HCT116 (cell line): Measurements from ENCODE around the gene SERPINB8. TPM values are rescaled to one million over a fixed set of nuclear protein-coding genes. Genes with fewer than 3 reads are reported as not detected.

Experiments used
- ATAC-seq: fragments of 200-7000 bp; cut with Tn5 transposase; 2 replicates; pipeline ENCODE4 v1.9.1; 2020; ENCODE audit warnings: mild to moderate bottlenecking, moderate library complexity
- BruUV-seq: library from RNA; stranded (reverse); fragments of 400-500 nt; replicated peaks from 2 replicates; lab custom pipeline; 2021; lab: Mats Ljungman, UMichigan
- CTCF ChIA-PET: fragments of 300-600 bp; sonication (Branson Sonifier 250); formaldehyde crosslinking; loops from one replicate; lab custom pipeline; 2021; ENCODE audit warnings: antibody characterized with exemption; lab: Charles Lee
- POLR2A ChIA-PET: fragments of 300-600, 350-600 bp; sonication (Branson Sonifier 250); formaldehyde crosslinking; loops from one replicate; lab custom pipeline; 2021; ENCODE audit warnings: antibody characterized with exemption; lab: Charles Lee
- RAD21 ChIA-PET, 2 experiments: fragments of 300-600 bp; sonication (Branson Sonifier 250); formaldehyde crosslinking; loops; one replicate each; lab custom pipeline; 2023; ENCODE audit warnings: low total read pairs in 2 of 2; ENCODE audit not compliant: uncharacterized antibody in 2 of 2, unreplicated experiment in 2 of 2, low non-redundant PET in 1 of 2; lab: Charles Lee
- DNase-seq: peaks from one replicate; pipeline ENCODE4 v3.0.0-alpha.2; 2010; ENCODE audit warnings: low read depth, low spot score
- H2AFZ ChIP-seq: fragments of 200-600 bp; shearing (Covaris generic), sonication (generic); 2 replicates; pipeline ENCODE4 v1.6.1; 2017; ENCODE audit warnings: low read depth, mixed run types, mixed read lengths, antibody characterized with exemption, low read length; ENCODE audit not compliant: poor library complexity, severe bottlenecking
- H3K27ac ChIP-seq: 2 replicates; pipeline ENCODE4 v1.5.1; 2012; ENCODE audit warnings: low read depth, low read length
- H3K27me3 ChIP-seq: fragments of 200-600 bp; sonication (generic); 2 replicates; pipeline ENCODE4 v1.6.1; 2016; ENCODE audit warnings: mixed run types, low read length, mixed read lengths; ENCODE audit not compliant: insufficient read depth
- H3K36me3 ChIP-seq, 2 experiments: fragments of 200-500 bp in 1 of 2; fragments of 200-600 bp in 1 of 2; sonication (Bioruptor generic) in 1 of 2; sonication (generic) in 1 of 2; 2 replicates each; pipeline versions ENCODE4 v1.5.1 to v1.6.1; 2014 to 2016; ENCODE audit warnings: low read length in 2 of 2, inconsistent platforms in 1 of 2, mixed read lengths in 1 of 2, mixed run types in 1 of 2; ENCODE audit not compliant: insufficient read depth in 2 of 2, control insufficient read depth in 1 of 2
- H3K4me1 ChIP-seq, 2 experiments: fragments of 200-600 bp in 1 of 2; sonication (generic) in 1 of 2; 2 replicates each; pipeline versions ENCODE4 v1.5.1 to v1.6.1; 2012 to 2017; ENCODE audit warnings: low read length in 2 of 2, inconsistent platforms in 1 of 2, mild to moderate bottlenecking in 1 of 2, mixed read lengths in 1 of 2, mixed run types in 1 of 2, moderate library complexity in 1 of 2; ENCODE audit not compliant: insufficient read depth in 2 of 2, control insufficient read depth in 1 of 2
- H3K4me2 ChIP-seq: fragments of 200-600 bp; sonication (generic); 2 replicates; pipeline ENCODE4 v1.6.1; 2017; ENCODE audit warnings: mixed run types, low read length, mixed read lengths
- H3K4me3 ChIP-seq, 2 experiments: fragments of 200-600 bp in 1 of 2; sonication (generic) in 1 of 2; replicated peaks in 1 of 2; 2 replicates each; pipeline ENCODE4 v1.5.1; 2011 to 2016; ENCODE audit warnings: low read length in 2 of 2, control low read depth in 1 of 2, low read depth in 1 of 2, mild to moderate bottlenecking in 1 of 2, mixed read lengths in 1 of 2, mixed run types in 1 of 2
- H3K79me2 ChIP-seq: fragments of 200-600 bp; sonication (generic); 2 replicates; pipeline ENCODE4 v1.6.1; 2017; ENCODE audit warnings: mild to moderate bottlenecking, mixed run types, low read length, moderate library complexity, mixed read lengths; ENCODE audit not compliant: insufficient read depth
- H3K9ac ChIP-seq: fragments of 200-600 bp; sonication (generic); 2 replicates; pipeline ENCODE4 v1.6.1; 2016; ENCODE audit warnings: low read length, mixed read lengths
- H3K9me2 ChIP-seq: fragments of 200-600 bp; sonication (generic), shearing (Covaris generic); 2 replicates; pipeline ENCODE4 v1.6.1; 2017; ENCODE audit warnings: mixed run types, mild to moderate bottlenecking, moderate library complexity; ENCODE audit not compliant: insufficient read depth
- H3K9me3 ChIP-seq, 2 experiments: fragments of 200-500 bp in 1 of 2; fragments of 200-600 bp in 1 of 2; sonication (Bioruptor generic) in 1 of 2; sonication (generic) in 1 of 2; 2 replicates each; pipeline ENCODE4 v1.6.1; 2014 to 2017; ENCODE audit warnings: low read length in 2 of 2, mixed read lengths in 2 of 2, inconsistent platforms in 1 of 2, low read depth in 1 of 2, mild to moderate bottlenecking in 1 of 2, mixed run types in 1 of 2, moderate library complexity in 1 of 2; ENCODE audit not compliant: control insufficient read depth in 1 of 2, insufficient read depth in 1 of 2
- H4K20me1 ChIP-seq: fragments of 200-600 bp; sonication (generic), shearing (Covaris generic); 2 replicates; pipeline ENCODE4 v1.6.1; 2017; ENCODE audit warnings: mixed run types, mild to moderate bottlenecking, moderate library complexity; ENCODE audit not compliant: insufficient read depth
- ELF1 ChIP-seq: IDR thresholded peaks from 2 replicates; pipeline ENCODE4 v1.6.1; 2012; ENCODE audit warnings: low read depth, borderline replicate concordance
- EZH2 ChIP-seq: fragments of 200-600 bp; sonication (generic); IDR thresholded peaks from 2 replicates; pipeline ENCODE4 v1.6.1; 2017; ENCODE audit warnings: antibody characterized with exemption, mixed run types
- FOSL1 ChIP-seq: IDR thresholded peaks from 2 replicates; pipeline ENCODE4 v1.6.1; 2012; ENCODE audit warnings: low read depth
- JUND ChIP-seq: IDR thresholded peaks from 2 replicates; pipeline ENCODE4 v1.6.1; 2012
- POLR2A ChIP-seq: IDR thresholded peaks from 2 replicates; pipeline ENCODE4 v1.7.0; 2011; ENCODE audit warnings: borderline replicate concordance; ENCODE audit not compliant: insufficient read depth, insufficient read length; ENCODE audit errors: extremely low read depth
- POLR2AphosphoS5 ChIP-seq: IDR thresholded peaks from 2 replicates; pipeline ENCODE4 v1.6.1; 2011; ENCODE audit warnings: mild to moderate bottlenecking, low read depth, low read length, moderate library complexity
- SIN3A ChIP-seq: IDR thresholded peaks from 2 replicates; pipeline ENCODE4 v1.6.1; 2012; ENCODE audit warnings: low read depth
- SP1 ChIP-seq: IDR thresholded peaks from 2 replicates; pipeline ENCODE4 v1.6.1; 2012; ENCODE audit warnings: low read depth
- YY1 ChIP-seq: IDR thresholded peaks from 2 replicates; pipeline ENCODE4 v1.6.1; 2011; ENCODE audit warnings: low read length, low read depth, moderate library complexity, mild to moderate bottlenecking; ENCODE audit not compliant: insufficient replicate concordance; ENCODE audit errors: extremely low read depth
- ZFX ChIP-seq: fragments of 450-650 bp; IDR thresholded peaks from 2 replicates; pipeline ENCODE4 v1.6.1; 2017
- ZNF274 ChIP-seq: fragments of 200-500 bp; sonication (Bioruptor generic); IDR thresholded peaks from 2 replicates; pipeline ENCODE4 v1.6.1; 2014; ENCODE audit warnings: mild to moderate bottlenecking, low read depth, low read length, inconsistent platforms
- intact Hi-C: fragments of 100-400 bp; cut with micrococcal nuclease; formaldehyde crosslinking; loops from 2 replicates; pipeline ENCODE4 v1.10.0; 2022
- total RNA-seq: library from RNA; stranded (reverse); gene quantifications from one replicate; pipeline ENCODE4 v1.2.1, GENCODE V29; 2021; ENCODE audit not compliant: unreplicated experiment
- TF ChIP-seq, protein P1 (sequence below), 3 experiments: fragments of 200-600 bp in 1 of 3; sonication (generic) in 1 of 3; IDR thresholded peaks in 2 of 3; conservative IDR thresholded peaks in 1 of 3; 2 replicates each; pipeline ENCODE4 v1.5.1; 2012 to 2017; ENCODE audit warnings: low read depth in 2 of 3, low read length in 2 of 3, antibody characterized with exemption in 1 of 3, borderline replicate concordance in 1 of 3, control low read depth in 1 of 3, mild to moderate bottlenecking in 1 of 3, mixed read lengths in 1 of 3, mixed run types in 1 of 3, moderate library complexity in 1 of 3; ENCODE audit not compliant: insufficient read depth in 1 of 3
- TF ChIP-seq, protein P2 (sequence below): IDR thresholded peaks from 2 replicates; pipeline ENCODE4 v1.6.1; 2012
- TF ChIP-seq, protein P3 (sequence below): IDR thresholded peaks from 2 replicates; pipeline ENCODE4 v1.6.1; 2012; ENCODE audit warnings: low read depth
- TF ChIP-seq, protein P4 (sequence below): IDR thresholded peaks from 2 replicates; pipeline ENCODE4 v1.6.1; 2011; ENCODE audit warnings: mild to moderate bottlenecking, low read length, moderate library complexity; ENCODE audit not compliant: insufficient replicate concordance; ENCODE audit errors: extremely low read depth

The SERPINB8 gene
- total RNA-seq, 1 experiment from 2014 or later, result 5.9 TPM

DNA sequence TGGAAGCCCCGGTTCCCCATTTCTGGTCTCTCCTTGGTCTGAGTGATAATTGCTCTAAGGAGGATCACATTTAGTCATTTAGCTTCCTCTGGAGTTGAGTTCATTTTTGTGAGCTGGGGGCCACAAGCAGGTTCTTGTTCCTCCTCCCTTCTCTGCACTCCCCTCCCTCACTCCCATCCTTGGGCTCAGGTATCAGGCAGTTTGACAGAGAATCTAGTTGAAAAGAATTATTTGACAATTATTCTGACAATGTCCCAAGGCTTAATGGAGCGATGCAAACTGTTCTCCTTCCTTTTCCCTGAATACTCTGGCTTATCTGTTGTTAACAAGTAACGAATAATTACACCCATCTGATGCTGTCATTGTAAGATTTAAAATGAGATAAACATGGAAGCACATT lies 61.5 kb downstream of the SERPINB8 start (continued):
- TF ChIP-seq, protein P1, sequence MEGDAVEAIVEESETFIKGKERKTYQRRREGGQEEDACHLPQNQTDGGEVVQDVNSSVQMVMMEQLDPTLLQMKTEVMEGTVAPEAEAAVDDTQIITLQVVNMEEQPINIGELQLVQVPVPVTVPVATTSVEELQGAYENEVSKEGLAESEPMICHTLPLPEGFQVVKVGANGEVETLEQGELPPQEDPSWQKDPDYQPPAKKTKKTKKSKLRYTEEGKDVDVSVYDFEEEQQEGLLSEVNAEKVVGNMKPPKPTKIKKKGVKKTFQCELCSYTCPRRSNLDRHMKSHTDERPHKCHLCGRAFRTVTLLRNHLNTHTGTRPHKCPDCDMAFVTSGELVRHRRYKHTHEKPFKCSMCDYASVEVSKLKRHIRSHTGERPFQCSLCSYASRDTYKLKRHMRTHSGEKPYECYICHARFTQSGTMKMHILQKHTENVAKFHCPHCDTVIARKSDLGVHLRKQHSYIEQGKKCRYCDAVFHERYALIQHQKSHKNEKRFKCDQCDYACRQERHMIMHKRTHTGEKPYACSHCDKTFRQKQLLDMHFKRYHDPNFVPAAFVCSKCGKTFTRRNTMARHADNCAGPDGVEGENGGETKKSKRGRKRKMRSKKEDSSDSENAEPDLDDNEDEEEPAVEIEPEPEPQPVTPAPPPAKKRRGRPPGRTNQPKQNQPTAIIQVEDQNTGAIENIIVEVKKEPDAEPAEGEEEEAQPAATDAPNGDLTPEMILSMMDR (IDR thresholded peaks at IDR 0.05 in 2 of 3, conservative IDR thresholded peaks at IDR 0.05 in 1 of 3; ENCODE audit: borderline replicate concordance in 1 of 3, insufficient read depth in 1 of 3, low read depth in 2 of 3, low read length in 2 of 3), result no peak
- TF ChIP-seq, protein P2, sequence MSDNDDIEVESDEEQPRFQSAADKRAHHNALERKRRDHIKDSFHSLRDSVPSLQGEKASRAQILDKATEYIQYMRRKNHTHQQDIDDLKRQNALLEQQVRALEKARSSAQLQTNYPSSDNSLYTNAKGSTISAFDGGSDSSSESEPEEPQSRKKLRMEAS, result no peak
- TF ChIP-seq YY1 (no peak), FOSL1 (no peak)

DNA sequence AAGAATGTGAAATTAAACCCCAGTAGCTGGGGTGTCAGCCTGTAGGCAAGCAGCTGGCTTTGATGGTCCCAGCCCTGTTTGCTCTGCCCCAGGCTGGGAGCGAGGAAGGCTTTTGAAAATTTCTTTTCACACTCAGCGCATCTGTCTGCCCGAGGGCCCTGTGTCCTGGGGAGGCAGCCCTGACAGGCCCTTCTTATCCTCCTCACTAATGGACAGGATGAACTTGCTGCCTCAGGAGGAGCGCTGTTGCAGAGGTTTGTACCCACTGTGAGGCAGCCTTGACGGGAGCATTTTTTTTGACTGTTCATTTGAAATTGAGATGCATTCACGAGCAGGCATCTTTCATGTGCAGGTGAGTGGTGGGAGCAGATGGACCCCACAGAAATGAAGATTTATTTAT lies 62.4 kb downstream of the SERPINB8 start:
- ATAC-seq (no peak), DNase-seq (no peak)
- intact Hi-C loops, result no loop called here
- no peaks in the 10 kb centered on the region for H3K79me2 ChIP-seq
- H4K20me1 ChIP-seq, result no peaks in the 10 kb centered on the region
- H3K27ac ChIP-seq, result no peak overlapping the region
- no TSS peak for BruUV-seq
- ChIA-PET CTCF (no interaction called here), POLR2A (no interaction called here), RAD21 (no interaction called here)
- no peak overlapping the region for H3K4me3 ChIP-seq
- H3K9ac ChIP-seq, result no peak overlapping the region
- H3K36me3 ChIP-seq, result no peaks in the 10 kb centered on the region
- no peak overlapping the region for H2AFZ ChIP-seq
- H3K27me3 ChIP-seq, result peaks cover 8% of the 10 kb centered on the region; the same call in 1 of the 2 replicates
- no peak overlapping the region for H3K4me2 ChIP-seq
- H3K9me3 ChIP-seq, result no peaks in the 10 kb centered on the region
- no peaks in the 10 kb centered on the region for H3K9me2 ChIP-seq
- H3K4me1 ChIP-seq, result no peaks in the 10 kb centered on the region
- TF ChIP-seq, protein P3, sequence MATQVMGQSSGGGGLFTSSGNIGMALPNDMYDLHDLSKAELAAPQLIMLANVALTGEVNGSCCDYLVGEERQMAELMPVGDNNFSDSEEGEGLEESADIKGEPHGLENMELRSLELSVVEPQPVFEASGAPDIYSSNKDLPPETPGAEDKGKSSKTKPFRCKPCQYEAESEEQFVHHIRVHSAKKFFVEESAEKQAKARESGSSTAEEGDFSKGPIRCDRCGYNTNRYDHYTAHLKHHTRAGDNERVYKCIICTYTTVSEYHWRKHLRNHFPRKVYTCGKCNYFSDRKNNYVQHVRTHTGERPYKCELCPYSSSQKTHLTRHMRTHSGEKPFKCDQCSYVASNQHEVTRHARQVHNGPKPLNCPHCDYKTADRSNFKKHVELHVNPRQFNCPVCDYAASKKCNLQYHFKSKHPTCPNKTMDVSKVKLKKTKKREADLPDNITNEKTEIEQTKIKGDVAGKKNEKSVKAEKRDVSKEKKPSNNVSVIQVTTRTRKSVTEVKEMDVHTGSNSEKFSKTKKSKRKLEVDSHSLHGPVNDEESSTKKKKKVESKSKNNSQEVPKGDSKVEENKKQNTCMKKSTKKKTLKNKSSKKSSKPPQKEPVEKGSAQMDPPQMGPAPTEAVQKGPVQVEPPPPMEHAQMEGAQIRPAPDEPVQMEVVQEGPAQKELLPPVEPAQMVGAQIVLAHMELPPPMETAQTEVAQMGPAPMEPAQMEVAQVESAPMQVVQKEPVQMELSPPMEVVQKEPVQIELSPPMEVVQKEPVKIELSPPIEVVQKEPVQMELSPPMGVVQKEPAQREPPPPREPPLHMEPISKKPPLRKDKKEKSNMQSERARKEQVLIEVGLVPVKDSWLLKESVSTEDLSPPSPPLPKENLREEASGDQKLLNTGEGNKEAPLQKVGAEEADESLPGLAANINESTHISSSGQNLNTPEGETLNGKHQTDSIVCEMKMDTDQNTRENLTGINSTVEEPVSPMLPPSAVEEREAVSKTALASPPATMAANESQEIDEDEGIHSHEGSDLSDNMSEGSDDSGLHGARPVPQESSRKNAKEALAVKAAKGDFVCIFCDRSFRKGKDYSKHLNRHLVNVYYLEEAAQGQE, result no peak
- TF ChIP-seq SP1, result no peak
- TF ChIP-seq, protein P4, sequence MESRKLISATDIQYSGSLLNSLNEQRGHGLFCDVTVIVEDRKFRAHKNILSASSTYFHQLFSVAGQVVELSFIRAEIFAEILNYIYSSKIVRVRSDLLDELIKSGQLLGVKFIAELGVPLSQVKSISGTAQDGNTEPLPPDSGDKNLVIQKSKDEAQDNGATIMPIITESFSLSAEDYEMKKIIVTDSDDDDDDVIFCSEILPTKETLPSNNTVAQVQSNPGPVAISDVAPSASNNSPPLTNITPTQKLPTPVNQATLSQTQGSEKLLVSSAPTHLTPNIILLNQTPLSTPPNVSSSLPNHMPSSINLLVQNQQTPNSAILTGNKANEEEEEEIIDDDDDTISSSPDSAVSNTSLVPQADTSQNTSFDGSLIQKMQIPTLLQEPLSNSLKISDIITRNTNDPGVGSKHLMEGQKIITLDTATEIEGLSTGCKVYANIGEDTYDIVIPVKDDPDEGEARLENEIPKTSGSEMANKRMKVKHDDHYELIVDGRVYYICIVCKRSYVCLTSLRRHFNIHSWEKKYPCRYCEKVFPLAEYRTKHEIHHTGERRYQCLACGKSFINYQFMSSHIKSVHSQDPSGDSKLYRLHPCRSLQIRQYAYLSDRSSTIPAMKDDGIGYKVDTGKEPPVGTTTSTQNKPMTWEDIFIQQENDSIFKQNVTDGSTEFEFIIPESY, result no peak
- no peak for TF ChIP-seq ZFX
- no peak for TF ChIP-seq EZH2
- TF ChIP-seq, protein P1 (IDR thresholded peaks at IDR 0.05 in 2 of 3, conservative IDR thresholded peaks at IDR 0.05 in 1 of 3; ENCODE audit: borderline replicate concordance in 1 of 3, insufficient read depth in 1 of 3, low read depth in 2 of 3, low read length in 2 of 3), result no peak
- TF ChIP-seq POLR2AphosphoS5, result no peak
- no peak for TF ChIP-seq ZNF274
- TF ChIP-seq POLR2A, result no peak
- no peak for TF ChIP-seq ELF1
- no peak for TF ChIP-seq JUND
- TF ChIP-seq SIN3A, result no peak
